GM12873 (cell line): ENCODE data around the gene EIF1AD.

Source experiments
- CTCF ChIP-seq: IDR thresholded peaks from 2 replicates; pipeline ENCODE4 v1.5.1; 2012; ENCODE audit warnings: low read depth, mild to moderate bottlenecking, moderate library complexity, low read length, control low read depth; ENCODE audit not compliant: insufficient read depth; ENCODE audit errors: missing control alignments

The EIF1AD gene

GRCh38 chr11:66006134-66006890, 4.4 kb upstream of the EIF1AD start:
- no peak for TF ChIP-seq CTCF

DNA sequence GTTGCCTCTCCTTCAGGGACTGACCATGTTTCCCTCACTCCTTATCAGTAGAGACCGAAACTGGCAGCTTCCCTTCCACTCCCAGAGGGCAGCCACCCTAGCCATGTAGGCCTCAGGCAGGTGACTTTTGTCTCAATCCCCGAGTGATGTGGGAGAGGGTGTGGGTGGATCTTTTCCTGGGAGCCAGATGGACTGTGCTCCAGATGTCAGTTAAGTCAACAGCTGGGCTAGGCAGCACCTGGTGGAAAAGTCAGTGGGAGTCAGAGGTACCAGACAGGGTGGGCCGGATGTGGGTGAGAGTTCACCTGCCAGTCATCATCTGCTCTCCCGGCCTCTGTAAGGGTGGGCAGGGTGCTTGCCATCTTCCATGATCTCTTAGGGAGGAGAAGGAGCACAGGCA, 2.2 kb upstream of the EIF1AD start:
- TF ChIP-seq CTCF, result no peak

DNA sequence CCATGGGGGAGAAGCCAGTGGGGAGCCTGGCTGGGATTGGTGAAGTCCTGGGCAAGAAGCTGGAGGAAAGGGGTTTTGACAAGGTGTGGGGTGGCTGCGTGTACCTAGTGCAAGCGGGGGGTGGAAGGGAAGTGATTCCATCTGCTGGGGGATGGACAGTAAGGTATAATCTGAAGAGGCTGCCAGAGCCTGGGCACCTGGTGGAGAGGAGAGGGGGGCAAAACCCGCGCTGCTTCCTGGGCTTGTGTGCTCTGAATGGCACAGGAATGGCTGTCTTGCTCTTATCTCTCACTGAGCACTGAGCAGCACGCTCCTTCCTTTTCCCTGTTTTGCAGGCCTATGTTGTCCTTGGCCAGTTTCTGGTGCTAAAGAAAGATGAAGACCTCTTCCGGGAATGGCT, 1.3 kb upstream of the EIF1AD start:
- no peak for TF ChIP-seq CTCF

- TF ChIP-seq CTCF, result peak; percentile 29
These were observed 780 bp upstream of the EIF1AD start for GRCh38 chr11:66002648-66003225.

DNA sequence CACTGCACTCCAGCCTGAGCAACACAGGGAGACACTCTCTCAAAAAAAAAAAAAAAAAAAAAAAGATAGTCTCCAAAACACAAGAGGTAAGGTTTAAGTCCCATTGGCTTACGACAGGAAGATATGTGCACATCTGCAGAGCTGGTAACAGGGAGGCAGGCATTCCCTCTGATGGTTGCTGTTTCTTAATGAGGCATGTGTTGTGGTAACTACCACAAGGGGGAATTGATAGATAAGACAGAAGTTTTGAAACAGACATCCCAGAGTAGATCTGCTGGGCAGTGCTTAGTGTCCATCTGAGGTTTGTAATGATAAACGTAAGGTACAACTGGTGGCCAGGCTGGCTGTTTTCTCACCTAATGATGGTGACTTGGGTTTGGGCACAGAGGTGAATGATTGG, 4.7 kb downstream of the EIF1AD start:
- no peak for TF ChIP-seq CTCF

DNA sequence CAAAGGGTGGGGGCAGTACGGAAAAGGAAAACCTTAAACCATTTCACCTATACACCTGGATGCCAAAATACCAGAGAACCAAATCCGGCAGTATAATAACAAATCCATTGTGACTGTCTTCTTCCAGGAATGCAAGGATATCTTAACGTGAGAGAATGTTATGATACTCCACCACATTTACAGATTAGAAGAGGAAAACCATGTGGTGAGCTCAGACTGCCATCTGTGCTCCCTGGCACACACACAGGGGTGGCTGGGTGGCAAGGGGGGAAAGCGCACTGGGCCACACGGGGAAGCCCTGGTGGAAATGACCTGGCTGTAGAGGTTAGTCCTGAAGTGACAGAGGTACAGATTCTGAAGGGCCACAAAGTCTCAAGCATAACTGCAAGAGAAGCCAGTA, 9.9 kb downstream of the EIF1AD start:
- TF ChIP-seq CTCF, result no peak

- peak; percentile 91 for TF ChIP-seq CTCF
These were observed 13.0 kb downstream of the EIF1AD start for GRCh38 chr11:65988791-65989592.
